B cell (primary cell): ENCODE results near the gene TMEM132D.

Experiments used
- CTCF ChIP-seq: fragments of 200-600 bp; IDR thresholded peaks from one replicate; pipeline ENCODE4 v1.8.0; 2022; ENCODE audit warnings: antibody characterized with exemption, mild to moderate bottlenecking
- EZH2 ChIP-seq: IDR thresholded peaks from 2 replicates; pipeline ENCODE4 v1.6.1; 2012; ENCODE audit warnings: borderline replicate concordance, low read depth, mild to moderate bottlenecking, moderate library complexity, low read length; ENCODE audit not compliant: insufficient read depth, poor library complexity, severe bottlenecking

- TF ChIP-seq CTCF (no peak), EZH2 (no peak)
These were observed 45.8 kb upstream of the TMEM132D start for GRCh38 chr12:129949651-129950050.
